HepG2 (cell line): ENCODE data around the gene BHLHE23.

ENCODE experiments used
- EP300 ChIP-seq, 3 experiments: sonication (generic) in 1 of 3; formaldehyde crosslinking in 1 of 3; IDR thresholded peaks; 2 replicates each; pipeline versions ENCODE4 v1.5.1 to v1.6.1; 2011 to 2020; ENCODE audit warnings: low read depth in 2 of 3, low read length in 2 of 3, borderline replicate concordance in 1 of 3, improper control_type of control experiment in 1 of 3, mild to moderate bottlenecking in 1 of 3, missing genetic modification reagents in 1 of 3, moderate library complexity in 1 of 3
- HNRNPL ChIP-seq: fragments of 200-400 bp; formaldehyde crosslinking; IDR thresholded peaks from 2 replicates; pipeline ENCODE4 v1.6.1; 2017; ENCODE audit warnings: mild to moderate bottlenecking, low read depth, low read length
- ZNF276 ChIP-seq: sonication (generic); formaldehyde crosslinking; IDR thresholded peaks from 2 replicates; pipeline ENCODE4 v1.4.0; 2020; ENCODE audit warnings: mild to moderate bottlenecking, low read depth, missing genetic modification reagents
- ZNF883 ChIP-seq: sonication (generic); formaldehyde crosslinking; IDR thresholded peaks from 2 replicates; pipeline ENCODE4 v1.5.1; 2020; ENCODE audit warnings: mild to moderate bottlenecking, missing genetic modification reagents; ENCODE audit errors: not compliant biosample characterization

GRCh38 chr20:63046841-63047240 is 40.1 kb upstream of the BHLHE23 start:
- TF ChIP-seq EP300 (IDR thresholded peaks at IDR 0.05; ENCODE audit: low read depth in 2 of 2, low read length in 2 of 2): no peak
- TF ChIP-seq EP300 (CRISPR knock-in tag; IDR thresholded peaks at IDR 0.05; ENCODE audit: borderline replicate concordance): no peak
- TF ChIP-seq ZNF883 (CRISPR knock-in tag): no peak
- TF ChIP-seq ZNF276: no peak
- TF ChIP-seq HNRNPL: no peak
